DOHH2 (cell line): ENCODE measurements around the gene MBNL3.

ENCODE experiments used
- H3F3A ChIP-seq: fragments of 200-600 bp; sonication (generic), shearing (Covaris generic); 2 replicates; pipeline ENCODE4 v1.6.0; 2016; ENCODE audit warnings: antibody characterized with exemption, mild to moderate bottlenecking; ENCODE audit not compliant: control insufficient read depth, insufficient read depth
- H3K27ac ChIP-seq: fragments of 200-600 bp; sonication (generic); 2 replicates; pipeline ENCODE4 v1.5.1; 2014; ENCODE audit warnings: low read depth, mild to moderate bottlenecking, low read length, moderate library complexity
- H3K27me3 ChIP-seq: fragments of 200-600 bp; sonication (generic); 2 replicates; pipeline ENCODE4 v1.6.1; 2014; ENCODE audit warnings: mild to moderate bottlenecking, low read length, mixed read lengths; ENCODE audit not compliant: control insufficient read depth
- H3K36me3 ChIP-seq: fragments of 200-600 bp; sonication (generic); 2 replicates; pipeline ENCODE4 v1.6.1; 2014; ENCODE audit warnings: mild to moderate bottlenecking, low read length, moderate library complexity, mixed read lengths; ENCODE audit not compliant: control insufficient read depth
- H3K4me1 ChIP-seq: fragments of 200-600 bp; sonication (generic); 2 replicates; pipeline ENCODE4 v1.6.1; 2014; ENCODE audit warnings: mild to moderate bottlenecking, low read length, mixed read lengths; ENCODE audit not compliant: control insufficient read depth
- H3K4me2 ChIP-seq: fragments of 200-600 bp; sonication (generic); 2 replicates; pipeline ENCODE4 v1.6.0; 2014; ENCODE audit warnings: mild to moderate bottlenecking, low read length, moderate library complexity
- H3K4me3 ChIP-seq: fragments of 200-600 bp; sonication (generic); 2 replicates; pipeline ENCODE4 v1.5.1; 2014; ENCODE audit warnings: mild to moderate bottlenecking, low read length, mixed read lengths
- H3K79me2 ChIP-seq: fragments of 200-600 bp; sonication (generic); 2 replicates; pipeline ENCODE4 v1.6.1; 2014; ENCODE audit warnings: mild to moderate bottlenecking, low read length, mixed read lengths; ENCODE audit not compliant: control insufficient read depth
- H3K9me2 ChIP-seq: fragments of 200-600 bp; sonication (generic); replicated peaks from 2 replicates; pipeline ENCODE4 v1.6.1; 2014; ENCODE audit warnings: mild to moderate bottlenecking, low read length, mixed read lengths; ENCODE audit not compliant: control insufficient read depth
- H3K9me3 ChIP-seq: fragments of 200-600 bp; sonication (generic); 2 replicates; pipeline ENCODE4 v1.6.1; 2014; ENCODE audit warnings: antibody characterized with exemption, low read length, mixed read lengths; ENCODE audit not compliant: control insufficient read depth, insufficient read depth
- H4K20me1 ChIP-seq: fragments of 200-600 bp; sonication (generic); 2 replicates; pipeline ENCODE4 v1.6.0; 2014; ENCODE audit warnings: low read depth, mild to moderate bottlenecking, antibody characterized with exemption, low read length, moderate library complexity; ENCODE audit not compliant: control insufficient read depth, insufficient read depth
- EZH2phosphoT487 ChIP-seq: fragments of 200-600 bp; sonication (generic); IDR thresholded peaks from 2 replicates; pipeline ENCODE4 v1.6.1; 2017; ENCODE audit warnings: borderline replicate concordance, mild to moderate bottlenecking, antibody characterized with exemption, low read length, moderate library complexity, mixed read lengths
- TF ChIP-seq, protein P1 (sequence below): fragments of 200-600 bp; sonication (generic); IDR thresholded peaks from one replicate; pipeline ENCODE4 v1.5.1; 2014; ENCODE audit warnings: antibody characterized with exemption, mild to moderate bottlenecking, low read depth, low read length; ENCODE audit not compliant: poor library complexity, severe bottlenecking

The MBNL3 gene

DNA sequence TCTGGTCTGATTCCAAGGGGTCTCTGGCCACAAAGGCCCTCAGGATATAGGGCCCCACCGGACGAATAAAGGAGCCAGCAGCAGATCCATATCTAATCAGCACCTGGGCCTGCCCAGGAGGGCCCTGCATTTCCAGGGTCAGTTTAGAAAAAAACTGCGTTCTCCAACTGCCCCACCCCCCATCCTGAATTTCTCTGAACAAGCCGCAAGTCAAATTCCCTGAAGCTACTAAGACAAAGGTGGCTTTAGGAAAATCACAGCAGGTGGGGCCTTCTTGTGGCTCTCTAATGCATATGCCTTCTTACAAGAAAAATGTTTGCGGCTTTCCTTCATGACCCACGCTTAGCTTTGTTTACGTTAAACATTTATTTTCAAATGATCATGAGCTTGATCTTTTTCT, 76.6 kb downstream of the MBNL3 start:
- H3K4me1 ChIP-seq: no peaks in the 10 kb centered on the region
- no peak overlapping the region for H3K4me2 ChIP-seq

DNA sequence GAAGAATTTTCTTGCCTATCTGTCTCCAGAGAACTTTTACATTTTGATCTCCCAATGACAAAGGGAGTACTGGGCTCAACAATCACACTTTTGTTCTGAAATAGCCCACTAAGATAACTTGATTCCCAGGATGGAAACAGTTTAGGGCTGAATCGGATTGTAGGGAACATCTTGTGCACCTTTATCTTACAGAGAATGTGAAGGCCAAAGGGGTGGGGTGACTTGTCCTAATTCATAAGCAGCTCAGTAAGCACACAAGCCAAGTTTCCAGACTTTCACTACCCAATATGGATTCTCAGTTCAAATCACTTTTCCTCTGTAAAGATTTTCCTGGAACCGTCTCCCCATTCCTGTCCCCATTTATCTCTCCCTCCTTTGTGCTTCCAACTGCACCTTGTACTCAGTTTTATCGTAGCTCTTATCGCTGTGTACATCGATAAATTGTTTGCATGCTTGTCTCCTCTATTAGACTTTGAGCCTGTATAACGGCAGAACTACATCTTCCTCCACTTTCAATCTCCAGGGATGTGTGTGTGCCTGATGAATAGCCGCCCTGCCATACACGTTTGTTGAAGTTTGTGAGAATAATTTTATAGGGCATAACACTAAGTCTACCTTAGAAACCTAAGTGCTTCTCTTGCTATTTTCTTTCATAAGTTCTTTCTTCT, 77.4 kb downstream of the MBNL3 start:
- Histone ChIP-seq H3K27me3 (no peaks in the 10 kb centered on the region), H3K4me1 (no peaks in the 10 kb centered on the region), H3K9me3 (no peaks in the 10 kb centered on the region), H3K4me3 (no peak overlapping the region), H3K4me2 (no peak overlapping the region), H3K27ac (no peak overlapping the region), H3K9me2 (no peaks in the 10 kb centered on the region), H3F3A (no peaks in the 10 kb centered on the region), H3K79me2 (no peaks in the 10 kb centered on the region), H4K20me1 (no peaks in the 10 kb centered on the region), H3K36me3 (no peaks in the 10 kb centered on the region)
- TF ChIP-seq EZH2phosphoT487: no peak
- TF ChIP-seq, protein P1, sequence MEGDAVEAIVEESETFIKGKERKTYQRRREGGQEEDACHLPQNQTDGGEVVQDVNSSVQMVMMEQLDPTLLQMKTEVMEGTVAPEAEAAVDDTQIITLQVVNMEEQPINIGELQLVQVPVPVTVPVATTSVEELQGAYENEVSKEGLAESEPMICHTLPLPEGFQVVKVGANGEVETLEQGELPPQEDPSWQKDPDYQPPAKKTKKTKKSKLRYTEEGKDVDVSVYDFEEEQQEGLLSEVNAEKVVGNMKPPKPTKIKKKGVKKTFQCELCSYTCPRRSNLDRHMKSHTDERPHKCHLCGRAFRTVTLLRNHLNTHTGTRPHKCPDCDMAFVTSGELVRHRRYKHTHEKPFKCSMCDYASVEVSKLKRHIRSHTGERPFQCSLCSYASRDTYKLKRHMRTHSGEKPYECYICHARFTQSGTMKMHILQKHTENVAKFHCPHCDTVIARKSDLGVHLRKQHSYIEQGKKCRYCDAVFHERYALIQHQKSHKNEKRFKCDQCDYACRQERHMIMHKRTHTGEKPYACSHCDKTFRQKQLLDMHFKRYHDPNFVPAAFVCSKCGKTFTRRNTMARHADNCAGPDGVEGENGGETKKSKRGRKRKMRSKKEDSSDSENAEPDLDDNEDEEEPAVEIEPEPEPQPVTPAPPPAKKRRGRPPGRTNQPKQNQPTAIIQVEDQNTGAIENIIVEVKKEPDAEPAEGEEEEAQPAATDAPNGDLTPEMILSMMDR: no peak

More for the DNA sequence above, 76.6 kb downstream of the MBNL3 start:
- Histone ChIP-seq H4K20me1 (no peaks in the 10 kb centered on the region), H3K9me3 (no peaks in the 10 kb centered on the region), H3K27me3 (no peaks in the 10 kb centered on the region), H3K9me2 (no peaks in the 10 kb centered on the region), H3K36me3 (no peaks in the 10 kb centered on the region), H3K4me3 (no peak overlapping the region), H3K27ac (no peak overlapping the region), H3F3A (no peaks in the 10 kb centered on the region), H3K79me2 (no peaks in the 10 kb centered on the region)
- no peak for TF ChIP-seq EZH2phosphoT487
- TF ChIP-seq, protein P1: no peak

DNA sequence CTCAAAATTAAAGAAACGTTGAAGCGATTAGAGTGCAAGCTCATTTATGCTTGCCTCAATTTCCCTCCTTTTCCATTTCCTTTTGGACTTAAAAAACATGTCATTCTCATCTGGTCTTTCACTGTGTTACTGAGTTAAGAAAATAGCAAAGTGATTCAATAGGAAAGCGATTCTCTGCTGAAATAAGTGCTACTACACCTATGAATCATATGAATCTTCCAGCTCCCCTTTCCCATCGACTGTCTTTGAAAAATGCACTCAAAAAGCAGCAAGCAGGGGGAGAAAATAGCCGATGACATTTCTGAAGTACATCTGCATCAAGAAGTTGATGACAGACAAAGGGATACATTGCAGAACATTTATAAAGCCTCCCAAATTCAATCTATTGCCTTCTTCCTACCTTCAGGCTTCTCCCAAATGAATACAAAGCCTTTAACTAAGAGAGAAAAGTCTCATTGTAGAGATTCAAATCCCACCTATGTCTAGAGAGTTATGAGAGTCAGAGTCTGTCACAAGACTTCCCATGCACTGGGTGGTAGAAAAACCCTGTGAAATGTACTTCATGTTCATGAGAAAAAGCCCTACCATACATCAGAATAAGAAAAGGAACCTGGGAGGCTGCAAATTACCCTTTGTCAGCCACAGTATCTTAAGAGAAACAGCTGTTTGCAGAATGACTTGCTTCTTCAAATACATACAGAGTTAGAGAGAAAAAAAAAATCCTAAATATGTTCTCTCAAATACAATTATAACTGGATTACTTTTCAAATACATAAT, 78.9 kb downstream of the MBNL3 start:
- Histone ChIP-seq H3K36me3 (no peaks in the 10 kb centered on the region), H3K9me2 (no peaks in the 10 kb centered on the region), H3K4me3 (no peak overlapping the region), H3K27me3 (no peaks in the 10 kb centered on the region), H3K9me3 (no peaks in the 10 kb centered on the region), H4K20me1 (no peaks in the 10 kb centered on the region), H3K4me1 (no peaks in the 10 kb centered on the region), H3K4me2 (no peak overlapping the region), H3K79me2 (no peaks in the 10 kb centered on the region), H3K27ac (no peak overlapping the region), H3F3A (no peaks in the 10 kb centered on the region)
- no peak for TF ChIP-seq EZH2phosphoT487
- TF ChIP-seq, protein P1: no peak
